CD14-positive monocyte (primary cell): ENCODE measurements around the gene SELPLG. TPM values are rescaled to one million over a fixed set of nuclear protein-coding genes. Genes with fewer than 3 reads are reported as not detected.

Experiments
- DNase-seq, 3 donors: peaks; one replicate each; pipeline ENCODE4 v3.0.0-alpha.2; 2011 to 2022
- H2AFZ ChIP-seq: 2 replicates; pipeline ENCODE4 v1.6.0; 2012; ENCODE audit warnings: mild to moderate bottlenecking, low read depth, low read length, inconsistent platforms; ENCODE audit not compliant: insufficient read depth, poor library complexity, severe bottlenecking
- H3K27ac ChIP-seq, 2 donors: 1 replicate in 1 of 2; 2 replicates in 1 of 2; pipeline ENCODE4 v1.5.1; 2012 to 2013; ENCODE audit warnings: low read length in 2 of 2, control low read depth in 1 of 2, inconsistent platforms in 1 of 2, low read depth in 1 of 2, mild to moderate bottlenecking in 1 of 2
- H3K27me3 ChIP-seq, 2 donors: one replicate each; pipeline versions ENCODE4 v1.6.0 to v1.6.1; 2011 to 2013; ENCODE audit warnings: low read length in 2 of 2; ENCODE audit not compliant: control insufficient read depth in 2 of 2, insufficient read depth in 2 of 2
- H3K36me3 ChIP-seq, 2 donors: replicated peaks in 1 of 2; 1 replicate in 1 of 2; 2 replicates in 1 of 2; pipeline versions ENCODE4 v1.5.1 to v1.6.1; 2012 to 2013; ENCODE audit warnings: low read length in 2 of 2, control low read depth in 1 of 2, inconsistent platforms in 1 of 2, mild to moderate bottlenecking in 1 of 2; ENCODE audit not compliant: insufficient read depth in 2 of 2, control insufficient read depth in 1 of 2
- H3K4me1 ChIP-seq, 2 donors: 1 replicate in 1 of 2; 2 replicates in 1 of 2; pipeline versions ENCODE4 v1.5.1 to v1.6.1; 2012 to 2013; ENCODE audit warnings: low read length in 2 of 2, control low read depth in 1 of 2, inconsistent platforms in 1 of 2, mild to moderate bottlenecking in 1 of 2, moderate library complexity in 1 of 2; ENCODE audit not compliant: insufficient read depth in 2 of 2, control insufficient read depth in 1 of 2
- H3K4me2 ChIP-seq: replicated peaks from 2 replicates; pipeline ENCODE3; 2012; ENCODE audit warnings: low read length, moderate library complexity, mild to moderate bottlenecking; ENCODE audit not compliant: poor library complexity, severe bottlenecking; ENCODE audit errors: extremely low read depth
- H3K4me3 ChIP-seq, 3 experiments: fragments of 200-600 bp in 1 of 3; sonication (generic) in 1 of 3; replicated peaks in 1 of 3; 1 replicate in 2 of 3; 2 replicates in 1 of 3; pipeline ENCODE4 v1.5.1; 2011 to 2013; ENCODE audit warnings: low read length in 3 of 3, mild to moderate bottlenecking in 3 of 3, control low read depth in 2 of 3, low read depth in 2 of 3, inconsistent platforms in 1 of 3, moderate library complexity in 1 of 3
- H3K79me2 ChIP-seq: 2 replicates; pipeline ENCODE4 v1.6.0; 2012; ENCODE audit warnings: mild to moderate bottlenecking, control low read depth, inconsistent platforms, low read length, moderate library complexity; ENCODE audit not compliant: insufficient read depth
- H3K9ac ChIP-seq: 2 replicates; pipeline ENCODE4 v1.6.0; 2017; ENCODE audit warnings: low read length, mild to moderate bottlenecking; ENCODE audit not compliant: insufficient read depth, poor library complexity, severe bottlenecking
- H3K9me3 ChIP-seq, 2 donors: replicated peaks in 1 of 2; 1 replicate in 1 of 2; 2 replicates in 1 of 2; pipeline versions ENCODE4 v1.5.1 to v1.6.1; 2012 to 2013; ENCODE audit warnings: low read length in 2 of 2, control low read depth in 1 of 2; ENCODE audit not compliant: control insufficient read depth in 1 of 2, insufficient read depth in 1 of 2
- H4K20me1 ChIP-seq: 2 replicates; pipeline ENCODE4 v1.6.0; 2012; ENCODE audit warnings: mild to moderate bottlenecking, low read length, control low read depth, moderate library complexity; ENCODE audit not compliant: insufficient read depth
- H3K27ac Mint-ChIP-seq, 7 donors: one replicate each; pipeline ENCODE4 v1.8.0; 2020; ENCODE audit warnings: mild to moderate bottlenecking in 7 of 7, mixed read lengths in 7 of 7, moderate library complexity in 6 of 7, inconsistent platforms in 2 of 7
- H3K27me3 Mint-ChIP-seq, 3 donors: one replicate each; pipeline ENCODE4 v1.8.0; 2021 to 2022; ENCODE audit warnings: low read depth in 3 of 3, mild to moderate bottlenecking in 3 of 3, mixed read lengths in 3 of 3, moderate library complexity in 3 of 3, inconsistent platforms in 1 of 3
- H3K36me3 Mint-ChIP-seq, 2 donors: one replicate each; pipeline ENCODE4 v1.8.0; 2020; ENCODE audit warnings: mixed read lengths in 2 of 2, inconsistent platforms in 1 of 2, mild to moderate bottlenecking in 1 of 2
- H3K4me1 Mint-ChIP-seq: one replicate; pipeline ENCODE4 v1.8.0; 2020; ENCODE audit warnings: mild to moderate bottlenecking, mixed read lengths
- H3K4me3 Mint-ChIP-seq, 2 donors: one replicate each; pipeline ENCODE4 v1.8.0; 2020; ENCODE audit warnings: mild to moderate bottlenecking in 2 of 2, mixed read lengths in 2 of 2, moderate library complexity in 1 of 2
- H3K9me3 Mint-ChIP-seq, 7 donors: one replicate each; pipeline ENCODE4 v1.8.0; 2020 to 2022; ENCODE audit warnings: mixed read lengths in 7 of 7, mild to moderate bottlenecking in 6 of 7, moderate library complexity in 6 of 7, inconsistent platforms in 2 of 7
- WGBS: methylation state at CpG from one replicate; pipeline ENCODE4 v1.1.5; 2013; ENCODE audit warnings: missing lambda C conversion rate; ENCODE audit not compliant: insufficient coverage; 5-methylcytosine and 5-hydroxymethylcytosine counted together
- intact Hi-C, 2 donors: fragments of 100-400 bp; cut with micrococcal nuclease; formaldehyde crosslinking; loops; one replicate each; pipeline versions ENCODE4 v1.15.0 to v1.15.1; 2023
- polyA plus RNA-seq, 3 donors: library from polyadenylated mRNA; depleted of rRNA in 1 of 3; unstranded in 2 of 3; stranded (reverse) in 1 of 3; fragments of 300-500 nt in 2 of 3; fragments of >200 nt in 1 of 3; fragmentation: Illumina TruSeq in 2 of 3; gene quantifications; 1 replicate in 2 of 3; 2 replicates in 1 of 3; pipeline ENCODE4 v1.2.3, GENCODE V29; 2012 to 2021
- TF ChIP-seq, protein P1 (sequence below): fragments of 200-600 bp; IDR thresholded peaks from one replicate; pipeline ENCODE4 v1.8.0; 2022; ENCODE audit warnings: antibody characterized with exemption, mild to moderate bottlenecking

The SELPLG gene
- polyA plus RNA-seq, 3 donors = 193 to 349 (median 247) TPM

DNA sequence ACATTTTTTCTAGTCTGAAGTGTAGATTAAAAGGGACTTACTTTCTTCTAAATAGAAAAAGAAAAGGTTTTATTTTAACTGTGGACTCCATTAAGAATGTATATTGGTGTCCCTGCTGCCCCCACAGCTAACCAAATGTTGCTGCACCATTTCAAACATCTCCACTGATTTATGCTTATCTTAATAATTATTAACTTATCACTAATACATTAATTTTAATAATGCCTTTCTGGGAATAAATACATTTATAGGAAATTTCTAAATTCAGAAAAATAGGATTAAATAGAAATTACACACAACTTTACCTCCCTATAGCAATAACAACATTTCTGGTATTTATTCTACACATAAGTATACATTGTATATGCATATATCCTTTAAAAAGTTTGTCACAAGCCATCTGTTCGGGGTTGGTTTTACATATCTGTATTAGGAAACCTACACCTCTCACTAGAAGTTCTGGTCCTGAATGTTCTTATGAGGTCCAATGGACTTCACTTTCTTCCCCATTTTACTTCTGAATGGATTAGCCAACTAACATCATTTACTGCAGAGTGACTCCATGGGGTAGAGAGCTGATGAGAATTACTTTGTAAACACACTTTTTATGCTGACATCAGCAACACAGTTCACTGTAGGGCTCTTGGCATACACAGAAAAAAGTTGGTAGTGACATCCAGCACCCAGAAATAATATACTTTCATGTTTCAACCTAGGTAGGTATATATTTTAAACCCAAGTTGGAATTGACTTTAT, 9.4 kb upstream of the SELPLG start:
- Histone ChIP-seq H2AFZ (no peak overlapping the region), H3K27me3 (no peaks in the 10 kb centered on the region), H3K79me2 (no peaks in the 10 kb centered on the region), H3K4me1 (peaks cover 17 to 21% of the 10 kb centered on the region in 2 donors), H3K27ac (no peak overlapping the region), H3K4me2 (no peak overlapping the region), H3K9ac (no peak overlapping the region), H4K20me1 (peaks cover 22% of the 10 kb centered on the region), H3K36me3 (peaks cover 38 to 45% of the 10 kb centered on the region in 2 donors), H3K9me3 (no peaks in the 10 kb centered on the region), H3K4me3 (no peak overlapping the region)
- DNase-seq = no peak
- intact Hi-C loops = no loop called here
- Mint-ChIP-seq H3K27ac (no peak overlapping the region), H3K4me3 (no peak overlapping the region), H3K27me3 (peaks cover 0 to 2% (median 0%) of the 10 kb centered on the region in 3 donors), H3K9me3 (peaks cover 0 to 2% (median 0%) of the 10 kb centered on the region in 7 donors), H3K4me1 (peaks cover 39% of the 10 kb centered on the region), H3K36me3 (peaks cover 40 to 44% of the 10 kb centered on the region in 2 donors)
- TF ChIP-seq, protein P1, sequence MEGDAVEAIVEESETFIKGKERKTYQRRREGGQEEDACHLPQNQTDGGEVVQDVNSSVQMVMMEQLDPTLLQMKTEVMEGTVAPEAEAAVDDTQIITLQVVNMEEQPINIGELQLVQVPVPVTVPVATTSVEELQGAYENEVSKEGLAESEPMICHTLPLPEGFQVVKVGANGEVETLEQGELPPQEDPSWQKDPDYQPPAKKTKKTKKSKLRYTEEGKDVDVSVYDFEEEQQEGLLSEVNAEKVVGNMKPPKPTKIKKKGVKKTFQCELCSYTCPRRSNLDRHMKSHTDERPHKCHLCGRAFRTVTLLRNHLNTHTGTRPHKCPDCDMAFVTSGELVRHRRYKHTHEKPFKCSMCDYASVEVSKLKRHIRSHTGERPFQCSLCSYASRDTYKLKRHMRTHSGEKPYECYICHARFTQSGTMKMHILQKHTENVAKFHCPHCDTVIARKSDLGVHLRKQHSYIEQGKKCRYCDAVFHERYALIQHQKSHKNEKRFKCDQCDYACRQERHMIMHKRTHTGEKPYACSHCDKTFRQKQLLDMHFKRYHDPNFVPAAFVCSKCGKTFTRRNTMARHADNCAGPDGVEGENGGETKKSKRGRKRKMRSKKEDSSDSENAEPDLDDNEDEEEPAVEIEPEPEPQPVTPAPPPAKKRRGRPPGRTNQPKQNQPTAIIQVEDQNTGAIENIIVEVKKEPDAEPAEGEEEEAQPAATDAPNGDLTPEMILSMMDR = no peak
- WGBS = no CpG with 5 or more reads among the region's 1 CpG

DNA sequence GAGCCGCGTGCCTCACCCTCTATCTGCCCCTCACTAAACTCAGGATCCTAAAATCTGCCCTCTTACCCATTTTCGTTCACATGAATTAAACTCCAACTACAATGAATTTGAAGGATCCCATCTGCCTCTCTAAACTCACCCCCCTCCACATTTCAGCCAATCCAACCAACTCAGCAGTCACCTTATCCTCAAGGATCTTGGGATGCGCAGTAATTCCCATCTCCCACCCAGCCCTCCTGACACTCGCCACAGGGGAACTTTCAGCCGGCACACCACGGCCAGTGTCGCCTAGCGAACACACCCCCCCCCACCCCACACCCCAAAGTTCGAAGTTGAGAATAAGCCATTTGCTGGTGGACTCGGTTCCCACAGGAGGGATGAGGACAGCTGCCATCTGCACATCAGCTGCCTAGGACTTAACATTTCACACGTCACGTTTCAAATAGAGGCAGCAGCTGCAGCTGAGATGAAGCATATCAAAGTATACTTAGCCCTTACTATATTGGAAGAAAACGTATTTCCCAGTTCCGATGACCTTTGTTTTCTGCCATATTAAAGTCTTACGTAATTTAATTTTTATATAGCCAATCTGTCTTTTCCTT, 8.7 kb upstream of the SELPLG start:
- peak overlapping the region; percentile 26 to 57 for H3K27ac ChIP-seq
- WGBS = 74% methylated on average over 4 of the region's 16 CpGs
- Mint-ChIP-seq H3K4me1 (peaks cover 45% of the 10 kb centered on the region), H3K27ac (peak overlapping the region in 6 of 7 donors; percentile 22 to 84 (median 68)), H3K36me3 (peaks cover 34 to 36% of the 10 kb centered on the region in 2 donors), H3K9me3 (peaks cover 0 to 2% (median 0%) of the 10 kb centered on the region in 7 donors), H3K4me3 (no peak overlapping the region), H3K27me3 (peaks cover 0 to 2% (median 0%) of the 10 kb centered on the region in 3 donors)
- TF ChIP-seq, protein P1 = no peak
- H2AFZ ChIP-seq = no peak overlapping the region
- no peak overlapping the region for H3K4me2 ChIP-seq
- peaks cover 16% of the 10 kb centered on the region for H4K20me1 ChIP-seq
- no peaks in the 10 kb centered on the region for H3K9me3 ChIP-seq
- peaks cover 31 to 38% of the 10 kb centered on the region in 2 donors for H3K36me3 ChIP-seq
- intact Hi-C loops = no loop called here
- no peak overlapping the region for H3K9ac ChIP-seq
- no peak overlapping the region for H3K4me3 ChIP-seq
- no peak for DNase-seq
- peaks cover 24 to 29% of the 10 kb centered on the region in 2 donors for H3K4me1 ChIP-seq
- no peaks in the 10 kb centered on the region for H3K27me3 ChIP-seq
- H3K79me2 ChIP-seq = peaks cover under 1% of the 10 kb centered on the region
